GM19463 (cell line): ENCODE data around the gene DYNLRB2.

ENCODE experiments used
- ATAC-seq: cut with Tn5 transposase; IDR thresholded peaks from one replicate; pipeline ENCODE4 v1.9.1; 2021; ENCODE audit warnings: mild to moderate bottlenecking, moderate library complexity; ENCODE audit not compliant: unreplicated experiment

DYNLRB2 gene

GRCh38 chr16:80547145-80547544 lies 6.4 kb downstream of the DYNLRB2 start:
- no peak for ATAC-seq

GRCh38 chr16:80552277-80552676 lies 11.5 kb downstream of the DYNLRB2 start:
- ATAC-seq: no peak

GRCh38 chr16:80554033-80554432 lies 13.2 kb downstream of the DYNLRB2 start:
- ATAC-seq: no peak

GRCh38 chr16:80556481-80556880 lies 15.7 kb downstream of the DYNLRB2 start:
- no peak for ATAC-seq

GRCh38 chr16:80557037-80557436 lies 16.2 kb downstream of the DYNLRB2 start:
- no peak for ATAC-seq

- ATAC-seq: no peak
Measured at GRCh38 chr16:80559369-80559768, 18.6 kb downstream of the DYNLRB2 start.

- no peak for ATAC-seq
Measured at GRCh38 chr16:80563066-80563465, 22.3 kb downstream of the DYNLRB2 start.

- no peak for ATAC-seq
Measured at GRCh38 chr16:80564394-80564793, 23.6 kb downstream of the DYNLRB2 start.

- peak; percentile 78 for ATAC-seq
Measured at GRCh38 chr16:80569440-80570105, 28.8 kb downstream of the DYNLRB2 start.

GRCh38 chr16:80570106-80570478 lies 29.3 kb downstream of the DYNLRB2 start:
- no peak for ATAC-seq

GRCh38 chr16:80573700-80574120 lies 32.9 kb downstream of the DYNLRB2 start:
- no peak for ATAC-seq

- no peak for ATAC-seq
Measured at GRCh38 chr16:80576343-80576912, 35.6 kb downstream of the DYNLRB2 start.

GRCh38 chr16:80577485-80578280 lies 36.9 kb downstream of the DYNLRB2 start:
- ATAC-seq: no peak

GRCh38 chr16:80580109-80580832 lies 39.5 kb downstream of the DYNLRB2 start:
- ATAC-seq: peak; percentile 89

GRCh38 chr16:80583466-80583865 lies 42.7 kb downstream of the DYNLRB2 start:
- no peak for ATAC-seq

- ATAC-seq: peak; percentile 76
Measured at GRCh38 chr16:80585764-80586163, 45.0 kb downstream of the DYNLRB2 start.

- ATAC-seq: no peak
Measured at GRCh38 chr16:80586476-80586875, 45.7 kb downstream of the DYNLRB2 start.

GRCh38 chr16:80587071-80587470 lies 46.3 kb downstream of the DYNLRB2 start:
- ATAC-seq: no peak

- no peak for ATAC-seq
Measured at GRCh38 chr16:80591071-80591915, 50.5 kb downstream of the DYNLRB2 start.

GRCh38 chr16:80592273-80592672 lies 51.5 kb downstream of the DYNLRB2 start:
- no peak for ATAC-seq
